Naive thymus-derived CD8-positive, alpha-beta T cell (primary cell): ENCODE measurements around the gene ARL10. TPM values are rescaled to one million over a fixed set of nuclear protein-coding genes. Genes with fewer than 3 reads are reported as not detected.

Source experiments
- ATAC-seq, 2 donors: fragments of 150-1000 bp; cut with Tn5 transposase in 1 of 2; sonication (Bioruptor Pico), chemical (Tn5 transposase) in 1 of 2; 1 replicate in 1 of 2; 2 replicates in 1 of 2; pipeline ENCODE4 v1.10.0; 2021; ENCODE audit warnings: mild to moderate bottlenecking in 2 of 2, moderate library complexity in 2 of 2
- POLR2A ChIA-PET: fragments of 350-600 bp; sonication (Branson Sonifier 250); formaldehyde crosslinking; loops from one replicate; lab custom pipeline; 2021; ENCODE audit warnings: antibody characterized with exemption; lab: Charles Lee
- DNase-seq, 10 donors: peaks; one replicate each; pipeline versions ENCODE4 v3.0.0 to v3.0.0-alpha.2; 2020 to 2022
- H3K27ac Mint-ChIP-seq, 10 donors: one replicate each; pipeline ENCODE4 v1.8.0; 2020 to 2022; ENCODE audit warnings: mild to moderate bottlenecking in 10 of 10, mixed read lengths in 10 of 10, moderate library complexity in 4 of 10, inconsistent platforms in 1 of 10
- H3K27me3 Mint-ChIP-seq, 5 donors: one replicate each; pipeline ENCODE4 v1.8.0; 2021 to 2022; ENCODE audit warnings: mixed read lengths in 5 of 5
- H3K36me3 Mint-ChIP-seq, 3 donors: one replicate each; pipeline ENCODE4 v1.8.0; 2020 to 2022; ENCODE audit warnings: mixed read lengths in 3 of 3, mild to moderate bottlenecking in 2 of 3, inconsistent platforms in 1 of 3
- H3K4me1 Mint-ChIP-seq, 4 donors: one replicate each; pipeline ENCODE4 v1.8.0; 2021 to 2022; ENCODE audit warnings: mixed read lengths in 4 of 4
- H3K4me3 Mint-ChIP-seq, 10 donors: one replicate each; pipeline ENCODE4 v1.8.0; 2020 to 2022; ENCODE audit warnings: mild to moderate bottlenecking in 10 of 10, mixed read lengths in 10 of 10, moderate library complexity in 6 of 10, inconsistent platforms in 1 of 10
- H3K9me3 Mint-ChIP-seq, 9 donors: one replicate each; pipeline ENCODE4 v1.8.0; 2020 to 2022; ENCODE audit warnings: mixed read lengths in 9 of 9, mild to moderate bottlenecking in 3 of 9, inconsistent platforms in 1 of 9, moderate library complexity in 1 of 9
- polyA plus RNA-seq, 3 donors: library from polyadenylated mRNA; unstranded; fragments of 300-500 nt; fragmentation: Illumina TruSeq; gene quantifications; one replicate each; pipeline ENCODE4 v1.2.3, GENCODE V29; 2021
- total RNA-seq, 8 experiments: library from RNA in 2 of 8; stranded (reverse) in 2 of 8; gene quantifications; one replicate each; pipeline ENCODE4 v1.2.3 and lab custom pipeline; 2021 to 2026

Gene ARL10
- total and polyA plus RNA-seq, 5 experiments from 2014 or later: 1.2 to 15.0 (median 1.7) TPM

DNA sequence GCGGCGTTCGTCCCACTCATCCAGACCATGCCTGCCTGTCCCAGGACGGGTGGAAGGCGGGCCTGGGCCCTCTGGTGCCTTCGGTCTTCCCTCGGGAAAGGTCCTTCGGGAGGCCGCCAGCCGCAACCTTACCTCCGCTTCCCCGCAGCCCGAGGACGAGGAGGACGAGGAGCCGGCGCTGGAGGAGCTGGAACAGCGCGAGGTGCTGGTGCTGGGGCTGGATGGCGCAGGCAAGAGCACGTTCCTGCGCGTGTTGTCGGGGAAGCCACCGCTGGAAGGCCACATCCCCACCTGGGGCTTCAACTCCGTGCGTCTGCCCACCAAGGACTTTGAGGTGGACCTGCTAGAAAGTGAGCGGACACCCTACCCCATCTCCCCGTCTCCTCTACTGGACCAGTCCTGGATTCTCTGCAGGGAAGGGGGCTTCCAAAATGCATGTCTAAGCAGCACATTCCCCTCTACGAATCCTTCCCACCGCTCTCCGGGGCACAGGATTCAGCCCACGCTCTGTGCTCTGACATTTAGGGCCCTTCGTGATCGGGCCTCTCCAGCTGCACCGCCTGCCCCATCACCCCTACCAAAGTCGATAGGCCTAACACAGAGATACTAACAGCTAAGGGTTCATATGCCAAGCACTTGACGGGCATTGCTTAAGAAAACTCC lies 1.1 kb downstream of the ARL10 start:
- ATAC-seq (no peak), DNase-seq (no peak)
- Mint-ChIP-seq H3K27ac (peak overlapping the region in 9 of 10 donors; percentile 1 to 81 (median 65)), H3K4me3 (peak overlapping the region; percentile 60 to 91 (median 80)), H3K4me1 (peaks cover 14 to 35% (median 23%) of the 10 kb centered on the region in 4 donors), H3K9me3 (no peaks in the 10 kb centered on the region), H3K27me3 (no peaks in the 10 kb centered on the region), H3K36me3 (peaks cover 0 to 27% (median 0%) of the 10 kb centered on the region in 3 donors)
- POLR2A ChIA-PET: interaction anchor here (0.7 to 2.5 kb wide), 3 partner anchors 11 to 48 kb away, joined by 4 to 9 read pairs (median 6); no protein-coding TSS in a partner anchor

DNA sequence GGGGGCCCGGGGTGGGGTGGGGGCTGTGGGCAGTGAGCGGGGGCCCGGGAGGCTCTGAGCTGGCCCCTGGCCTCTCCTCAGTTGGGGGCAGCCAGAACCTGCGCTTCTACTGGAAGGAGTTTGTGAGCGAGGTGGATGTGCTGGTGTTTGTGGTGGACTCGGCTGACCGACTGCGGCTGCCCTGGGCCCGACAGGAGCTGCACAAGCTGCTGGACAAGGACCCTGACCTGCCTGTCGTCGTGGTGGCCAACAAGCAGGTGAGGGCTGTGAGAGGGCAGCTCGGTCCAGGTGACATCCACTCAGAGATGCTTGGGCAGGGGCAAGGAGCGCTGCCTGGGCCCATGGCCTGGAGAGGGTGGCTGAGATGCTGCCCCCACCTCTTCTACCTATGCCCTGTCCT lies 3.4 kb downstream of the ARL10 start:
- Mint-ChIP-seq H3K4me3 (no peak overlapping the region), H3K27ac (no peak overlapping the region)
- DNase-seq: no peak

DNA sequence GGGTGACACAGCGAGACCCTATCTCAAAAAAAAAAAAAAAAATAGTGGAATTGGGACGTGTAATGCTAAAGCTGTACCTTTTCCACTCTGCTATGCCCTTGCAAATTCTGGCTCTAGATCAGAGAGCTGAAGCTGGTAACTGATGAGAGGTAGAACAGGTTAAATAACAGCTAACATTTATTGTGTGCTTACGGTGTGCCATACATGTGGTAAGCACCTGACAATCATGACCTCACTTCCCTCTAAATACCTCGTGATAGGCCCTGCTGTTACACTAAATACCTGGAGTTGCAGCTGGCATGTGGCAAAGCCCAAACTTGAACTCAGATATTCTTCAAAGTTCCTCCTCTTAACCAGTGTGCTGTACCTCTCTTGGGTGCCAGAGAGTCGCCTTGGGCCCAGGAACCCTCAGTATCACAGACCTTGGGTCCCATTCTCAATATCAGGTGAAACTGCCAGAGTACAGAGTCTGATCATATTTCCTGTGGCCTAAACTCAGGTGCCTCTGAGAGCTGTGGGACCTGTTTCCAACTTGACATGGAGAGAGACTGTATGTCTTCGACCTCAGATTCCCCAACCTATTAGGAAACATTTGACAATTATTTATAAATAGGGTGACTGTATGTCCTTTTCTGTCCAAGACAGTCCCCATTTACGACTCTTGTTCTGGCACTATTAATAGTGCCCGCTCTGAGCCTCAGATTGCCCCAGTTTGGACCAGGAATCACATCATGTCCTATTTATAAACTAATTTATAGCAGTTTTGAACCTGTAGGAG lies 4.8 kb downstream of the ARL10 start:
- Mint-ChIP-seq H3K27me3 (no peaks in the 10 kb centered on the region), H3K4me3 (no peak overlapping the region), H3K4me1 (peaks cover 7 to 13% (median 11%) of the 10 kb centered on the region in 4 donors), H3K9me3 (no peaks in the 10 kb centered on the region), H3K36me3 (peaks cover 0 to 36% (median 2%) of the 10 kb centered on the region in 3 donors), H3K27ac (no peak overlapping the region)
- POLR2A ChIA-PET: interaction anchor here (0.9 kb wide), 1 partner anchor 8 kb away, joined by 3 read pairs; the partner anchor contains the start of gene KIAA1191
- ATAC-seq: no peak
- DNase-seq: no peak

More for the DNA sequence above, 3.4 kb downstream of the ARL10 start:
- POLR2A ChIA-PET: interaction anchor here (2.5 kb wide), 1 partner anchor 13 kb away, joined by 6 read pairs; no protein-coding TSS in a partner anchor
- H3K4me1 Mint-ChIP-seq: peaks cover 7 to 21% (median 15%) of the 10 kb centered on the region in 4 donors
- H3K36me3 Mint-ChIP-seq: peaks cover 0 to 36% (median 2%) of the 10 kb centered on the region in 3 donors
- no peak for ATAC-seq
- H3K9me3 Mint-ChIP-seq: no peaks in the 10 kb centered on the region
- H3K27me3 Mint-ChIP-seq: no peaks in the 10 kb centered on the region

DNA sequence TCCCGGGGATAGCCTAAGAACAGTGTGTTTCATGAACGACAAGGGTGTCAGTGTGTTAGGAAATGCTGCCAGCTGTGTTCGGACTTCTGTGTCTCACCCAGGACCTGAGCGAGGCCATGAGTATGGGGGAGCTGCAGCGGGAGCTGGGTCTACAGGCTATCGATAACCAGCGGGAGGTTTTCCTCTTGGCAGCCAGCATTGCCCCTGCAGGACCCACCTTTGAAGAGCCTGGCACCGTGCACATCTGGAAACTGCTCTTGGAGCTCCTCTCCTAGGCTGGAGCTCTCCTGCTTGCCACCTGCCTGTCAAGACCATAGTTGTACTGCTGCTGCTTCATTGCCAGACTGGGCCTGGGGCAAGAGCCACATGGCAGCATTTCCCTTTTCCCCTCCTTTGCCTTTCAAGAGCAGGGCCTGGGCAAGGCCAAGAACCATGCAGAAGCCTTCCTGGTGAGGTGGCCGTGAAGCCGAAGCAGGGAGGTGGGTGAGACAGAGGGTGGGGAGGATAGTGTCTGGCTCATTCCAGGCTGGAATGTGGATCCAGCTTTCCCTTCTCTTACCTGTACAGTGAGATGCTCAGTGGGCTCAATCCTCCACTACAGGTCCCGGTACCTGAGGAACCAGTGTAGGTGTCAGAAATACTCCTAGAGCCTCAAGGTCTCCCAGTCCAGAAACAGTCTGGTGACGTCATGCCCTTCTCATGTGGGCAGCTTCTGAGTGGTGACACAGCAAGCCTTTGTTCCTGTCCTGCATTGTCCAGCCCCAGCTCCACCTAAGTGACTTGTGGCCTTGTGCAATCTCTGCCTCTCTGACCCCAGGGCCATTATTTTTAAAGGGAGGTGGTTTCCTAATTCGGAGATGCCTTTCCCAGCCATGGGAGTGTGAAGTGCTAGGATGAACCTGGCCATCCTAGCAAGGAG lies 6.6 kb downstream of the ARL10 start:
- H3K27ac Mint-ChIP-seq: peak overlapping the region in 2 of 10 donors; percentile 25 to 31
- DNase-seq: no peak

DNA sequence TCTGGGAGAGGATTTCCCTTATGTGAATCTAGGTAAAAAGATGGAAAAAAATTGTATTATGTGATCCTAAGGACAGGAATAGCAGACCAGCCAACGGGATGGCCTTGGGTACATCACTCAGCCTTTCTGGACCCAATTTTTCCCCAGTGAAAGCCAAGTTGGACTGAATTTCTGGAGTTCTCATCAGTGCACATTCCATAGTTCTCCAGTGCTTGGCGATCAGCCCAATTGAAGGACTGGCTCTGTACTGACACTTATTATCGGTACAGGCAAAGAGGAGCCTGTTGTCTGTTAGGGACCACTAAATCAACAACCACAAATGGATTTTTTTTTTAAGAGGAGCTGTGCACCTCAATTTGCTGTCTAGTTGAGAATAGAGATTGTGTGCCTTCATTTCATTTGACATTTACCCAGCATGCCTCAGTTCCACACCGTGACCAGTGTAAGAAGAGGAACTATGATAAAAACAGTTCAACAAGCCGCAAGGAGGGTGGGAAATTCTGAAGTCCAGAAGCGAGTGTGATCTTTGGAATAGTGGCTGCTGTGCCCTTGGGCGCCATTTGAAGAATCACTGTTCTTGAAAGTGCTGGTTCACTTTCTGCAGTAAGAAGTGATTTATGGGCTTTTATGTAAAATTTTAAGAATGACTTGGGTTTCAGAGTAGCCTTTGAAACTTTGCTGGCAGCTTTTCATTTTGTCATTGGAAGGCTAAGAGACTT lies 8.0 kb downstream of the ARL10 start:
- Mint-ChIP-seq H3K9me3 (no peaks in the 10 kb centered on the region), H3K4me3 (no peak overlapping the region), H3K27me3 (no peaks in the 10 kb centered on the region), H3K27ac (peak overlapping the region in 2 of 10 donors; percentile 19 to 24), H3K4me1 (peaks cover 0 to 5% (median 0%) of the 10 kb centered on the region in 4 donors), H3K36me3 (peaks cover 0 to 28% (median 2%) of the 10 kb centered on the region in 3 donors)
- no peak for DNase-seq
- POLR2A ChIA-PET: no interaction called here
- ATAC-seq: no peak

More for the DNA sequence above, 6.6 kb downstream of the ARL10 start:
- H3K27me3 Mint-ChIP-seq: no peaks in the 10 kb centered on the region
- H3K9me3 Mint-ChIP-seq: no peaks in the 10 kb centered on the region
- peaks cover 7 to 10% (median 8%) of the 10 kb centered on the region in 4 donors for H3K4me1 Mint-ChIP-seq
- POLR2A ChIA-PET: interaction anchor here (0.9 kb wide), 1 partner anchor 11 kb away, joined by 4 read pairs; no protein-coding TSS in a partner anchor
- peaks cover 0 to 36% (median 2%) of the 10 kb centered on the region in 3 donors for H3K36me3 Mint-ChIP-seq
- ATAC-seq: no peak
- no peak overlapping the region for H3K4me3 Mint-ChIP-seq

DNA sequence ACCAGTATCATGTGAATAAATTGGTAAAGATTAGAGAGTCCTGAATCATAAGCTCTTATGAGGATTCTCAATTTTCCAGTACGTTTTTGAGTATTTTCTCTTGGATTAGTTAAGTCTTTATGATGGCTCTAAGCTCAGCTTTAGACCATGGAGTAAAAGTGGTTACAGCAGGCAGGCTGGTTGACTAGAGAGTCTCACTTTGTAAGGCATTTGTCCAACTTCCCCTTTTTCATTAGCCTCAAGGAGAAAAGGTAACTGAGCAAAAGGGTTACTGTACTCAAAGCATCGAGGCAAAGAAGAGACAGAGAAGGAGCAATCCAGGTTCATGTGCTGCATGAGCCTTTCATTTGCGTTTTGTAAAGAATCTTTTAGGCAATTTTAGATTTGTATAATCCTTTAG lies 14.6 kb downstream of the ARL10 start:
- peaks cover 0 to 49% (median 14%) of the 10 kb centered on the region in 3 donors for H3K36me3 Mint-ChIP-seq
- no peaks in the 10 kb centered on the region for H3K27me3 Mint-ChIP-seq
- peak overlapping the region in 1 of 10 donors; percentile 4 for H3K27ac Mint-ChIP-seq
- H3K4me3 Mint-ChIP-seq: no peak overlapping the region
- no peak for DNase-seq
- POLR2A ChIA-PET: interaction anchor here (1.2 kb wide), 1 partner anchor 9 kb away, joined by 4 read pairs; the partner anchor contains the start of genes HIGD2A and NOP16
- no peak for ATAC-seq
- H3K4me1 Mint-ChIP-seq: peaks cover 0 to 6% (median 0%) of the 10 kb centered on the region in 4 donors
- H3K9me3 Mint-ChIP-seq: no peaks in the 10 kb centered on the region

DNA sequence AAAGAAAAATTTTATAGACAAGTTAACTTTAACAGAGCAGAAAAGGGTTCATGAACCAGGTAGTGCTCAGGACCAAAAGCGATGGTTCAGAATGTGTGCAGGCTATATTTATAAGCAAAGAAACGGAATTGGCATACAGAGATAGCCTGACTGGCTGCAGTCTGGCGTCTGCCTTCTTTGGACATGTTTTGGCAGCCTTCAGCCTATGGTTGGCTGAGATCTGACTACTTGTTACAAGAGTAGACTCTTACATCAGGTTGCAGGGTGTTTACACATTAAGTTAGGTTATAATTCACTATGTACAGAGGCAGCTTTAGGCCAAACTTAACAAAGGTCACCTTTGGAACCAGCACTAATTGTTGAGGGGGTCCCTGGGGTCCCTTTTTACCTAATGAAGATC lies 16.1 kb downstream of the ARL10 start:
- H3K4me3 Mint-ChIP-seq: no peak overlapping the region
- peaks cover 0 to 59% (median 17%) of the 10 kb centered on the region in 3 donors for H3K36me3 Mint-ChIP-seq

DNA sequence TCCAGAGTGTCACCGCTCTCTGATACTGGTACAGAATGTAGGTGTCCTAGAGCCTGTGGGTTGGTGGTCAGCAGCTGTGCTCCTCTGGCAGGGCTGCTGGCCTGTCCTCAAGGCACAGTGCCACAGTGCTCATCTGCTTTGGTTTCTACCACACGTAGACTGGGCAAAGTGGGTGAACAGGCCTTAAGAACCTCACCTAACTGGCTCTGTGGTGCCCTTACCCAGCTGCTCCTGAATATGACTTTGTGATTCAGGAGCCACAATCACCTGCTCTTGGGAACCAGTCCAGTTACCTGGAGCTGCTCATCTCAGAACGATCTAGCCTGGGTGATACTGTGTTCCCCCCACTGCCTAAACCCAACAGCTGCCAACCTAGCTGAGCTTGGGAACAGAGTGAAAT lies 16.7 kb downstream of the ARL10 start:
- POLR2A ChIA-PET: no interaction called here

More for the DNA sequence above, 16.1 kb downstream of the ARL10 start:
- POLR2A ChIA-PET: interaction anchor here (0.9 kb wide), 1 partner anchor 20 kb away, joined by 3 read pairs; the partner anchor contains the start of gene KIAA1191
- Mint-ChIP-seq H3K4me1 (peaks cover 5 to 17% (median 11%) of the 10 kb centered on the region in 4 donors), H3K9me3 (no peaks in the 10 kb centered on the region), H3K27ac (peak overlapping the region in 1 of 10 donors; percentile 15), H3K27me3 (no peaks in the 10 kb centered on the region)
- DNase-seq (no peak), ATAC-seq (no peak)

DNA sequence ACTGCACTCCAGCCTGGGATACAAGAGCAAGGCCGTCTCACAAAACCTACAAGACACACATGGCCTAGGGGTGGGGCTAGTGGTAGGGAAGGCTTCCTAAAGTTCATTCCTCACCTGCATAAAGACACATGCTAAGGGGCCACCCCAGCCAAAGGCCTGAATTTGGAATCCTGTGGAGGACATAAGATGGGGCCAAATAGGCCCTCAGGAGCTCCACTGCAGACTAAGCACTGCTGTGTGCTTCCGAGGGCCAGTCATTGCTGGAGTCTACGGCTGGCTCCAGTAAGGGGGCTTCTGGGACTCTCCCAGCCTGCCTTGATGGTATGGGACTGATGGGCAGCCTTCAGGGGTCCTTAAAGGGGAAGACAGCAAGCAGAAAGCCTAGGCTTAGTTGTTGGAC lies 17.4 kb downstream of the ARL10 start:
- H3K27ac Mint-ChIP-seq: no peak overlapping the region
- POLR2A ChIA-PET: interaction anchor here (0.5 kb wide), 1 partner anchor 16 kb away, joined by 4 read pairs; no protein-coding TSS in a partner anchor
- DNase-seq (no peak), ATAC-seq (no peak)
- no peaks in the 10 kb centered on the region for H3K9me3 Mint-ChIP-seq
- no peak overlapping the region for H3K4me3 Mint-ChIP-seq
- peaks cover 0 to 66% (median 17%) of the 10 kb centered on the region in 3 donors for H3K36me3 Mint-ChIP-seq
- H3K27me3 Mint-ChIP-seq: no peaks in the 10 kb centered on the region
- peaks cover 14 to 30% (median 24%) of the 10 kb centered on the region in 4 donors for H3K4me1 Mint-ChIP-seq

More for the DNA sequence above, 16.7 kb downstream of the ARL10 start:
- Mint-ChIP-seq H3K36me3 (peaks cover 0 to 64% (median 17%) of the 10 kb centered on the region in 3 donors), H3K9me3 (no peaks in the 10 kb centered on the region), H3K27ac (peak overlapping the region in 1 of 10 donors; percentile 19), H3K27me3 (no peaks in the 10 kb centered on the region), H3K4me3 (no peak overlapping the region), H3K4me1 (peaks cover 9 to 23% (median 17%) of the 10 kb centered on the region in 4 donors)
- DNase-seq (no peak), ATAC-seq (no peak)

DNA sequence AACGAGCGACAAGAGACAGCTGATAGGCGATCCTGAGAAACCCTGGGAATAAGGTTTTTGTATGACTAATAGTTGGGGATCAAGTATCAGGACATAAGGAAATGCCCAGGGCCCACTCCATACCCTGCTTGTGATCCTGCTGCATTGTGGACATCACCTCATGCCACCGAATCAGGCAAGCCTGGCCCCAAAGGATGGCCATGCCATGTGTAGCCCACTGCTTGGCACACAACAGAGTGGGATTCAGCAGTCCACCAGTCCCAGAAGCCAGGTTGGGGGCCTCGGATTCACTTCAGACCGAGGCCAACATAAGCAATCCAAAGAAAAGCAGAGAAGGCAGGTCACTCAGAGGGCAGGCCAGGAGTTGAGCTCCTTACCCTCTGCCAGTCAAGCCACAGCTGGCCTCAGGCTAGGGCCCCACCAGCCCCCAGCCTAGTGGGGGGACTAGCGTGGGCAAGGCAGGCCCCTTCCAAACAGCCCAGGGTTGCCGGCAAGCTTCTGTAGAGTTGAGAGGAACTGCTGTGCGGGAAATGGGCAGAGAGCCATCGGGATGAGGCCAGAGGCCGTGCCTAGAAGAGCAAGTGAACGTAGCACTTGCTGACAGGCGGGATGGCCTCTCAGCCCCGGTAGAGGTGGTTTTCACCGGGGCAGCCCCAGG lies 18.1 kb downstream of the ARL10 start:
- H3K36me3 Mint-ChIP-seq: peaks cover 0 to 66% (median 17%) of the 10 kb centered on the region in 3 donors
- POLR2A ChIA-PET: no interaction called here

DNA sequence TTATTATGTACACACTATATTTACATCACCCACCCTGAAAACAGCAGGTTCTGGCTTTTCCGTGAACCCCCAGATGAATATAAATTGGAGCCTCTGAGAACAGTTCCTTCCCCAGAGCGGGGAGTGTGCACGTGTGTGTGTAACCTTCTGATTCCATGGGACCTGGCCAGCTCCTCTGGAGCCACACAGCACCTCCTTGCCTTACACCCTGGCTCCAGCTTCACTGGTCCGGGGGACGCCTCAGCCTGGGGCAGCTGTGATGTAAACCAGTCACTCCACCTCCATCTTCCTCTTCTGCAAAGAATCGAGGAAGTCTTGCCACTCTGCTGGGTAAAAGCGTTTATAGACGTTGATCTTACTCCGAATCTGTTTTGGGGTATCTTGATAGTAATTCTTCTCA lies 18.7 kb downstream of the ARL10 start:
- no peak for ATAC-seq
- H3K4me1 Mint-ChIP-seq: peaks cover 17 to 36% (median 29%) of the 10 kb centered on the region in 4 donors
- POLR2A ChIA-PET: no interaction called here
- H3K27me3 Mint-ChIP-seq: no peaks in the 10 kb centered on the region
- H3K9me3 Mint-ChIP-seq: no peaks in the 10 kb centered on the region
- H3K4me3 Mint-ChIP-seq: no peak overlapping the region
- H3K36me3 Mint-ChIP-seq: peaks cover 0 to 64% (median 17%) of the 10 kb centered on the region in 3 donors
- H3K27ac Mint-ChIP-seq: peak overlapping the region in 1 of 10 donors; percentile 34
- no peak for DNase-seq

More for the DNA sequence above, 18.1 kb downstream of the ARL10 start:
- H3K27me3 Mint-ChIP-seq: no peaks in the 10 kb centered on the region
- H3K9me3 Mint-ChIP-seq: no peaks in the 10 kb centered on the region
- H3K4me1 Mint-ChIP-seq: peaks cover 17 to 35% (median 29%) of the 10 kb centered on the region in 4 donors
- no peak for ATAC-seq
- no peak for DNase-seq
- H3K27ac Mint-ChIP-seq: no peak overlapping the region
- H3K4me3 Mint-ChIP-seq: no peak overlapping the region
